Glomerular visceral epithelial cell (primary cell): ENCODE results near the gene STK38.

ENCODE experiments used
- DNase-seq: peaks from one replicate; pipeline ENCODE4 v3.0.0-alpha.2; 2016; ENCODE audit errors: extremely low spot score

Gene STK38

GRCh38 chr6:36523451-36523850 is 23.8 kb downstream of the STK38 start:
- DNase-seq = no peak

GRCh38 chr6:36519352-36519751 is 27.9 kb downstream of the STK38 start:
- DNase-seq = no peak

GRCh38 chr6:36517408-36517807 is 29.9 kb downstream of the STK38 start:
- DNase-seq = no peak

GRCh38 chr6:36516988-36517387 is 30.3 kb downstream of the STK38 start:
- DNase-seq = no peak

GRCh38 chr6:36516559-36516958 is 30.7 kb downstream of the STK38 start:
- no peak for DNase-seq

DNA sequence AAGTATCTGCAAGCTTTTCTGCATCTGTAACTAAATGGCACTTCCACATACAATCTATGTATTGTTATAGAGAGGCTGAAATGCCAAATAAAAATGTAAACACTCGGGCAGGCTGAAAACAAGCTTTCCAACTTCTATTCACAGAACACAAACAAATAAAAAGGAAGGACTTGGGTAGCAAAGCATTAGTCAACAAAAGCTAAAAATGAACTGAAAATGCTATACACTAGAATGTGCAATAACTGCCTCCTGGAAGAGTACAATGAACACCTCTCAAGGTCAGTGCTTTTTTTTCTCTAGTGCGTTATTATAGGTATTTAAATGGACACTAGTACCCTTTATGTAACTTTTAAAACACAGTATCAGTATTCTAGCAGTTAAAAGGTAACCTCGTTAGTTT is 31.4 kb downstream of the STK38 start:
- no peak for DNase-seq

DNA sequence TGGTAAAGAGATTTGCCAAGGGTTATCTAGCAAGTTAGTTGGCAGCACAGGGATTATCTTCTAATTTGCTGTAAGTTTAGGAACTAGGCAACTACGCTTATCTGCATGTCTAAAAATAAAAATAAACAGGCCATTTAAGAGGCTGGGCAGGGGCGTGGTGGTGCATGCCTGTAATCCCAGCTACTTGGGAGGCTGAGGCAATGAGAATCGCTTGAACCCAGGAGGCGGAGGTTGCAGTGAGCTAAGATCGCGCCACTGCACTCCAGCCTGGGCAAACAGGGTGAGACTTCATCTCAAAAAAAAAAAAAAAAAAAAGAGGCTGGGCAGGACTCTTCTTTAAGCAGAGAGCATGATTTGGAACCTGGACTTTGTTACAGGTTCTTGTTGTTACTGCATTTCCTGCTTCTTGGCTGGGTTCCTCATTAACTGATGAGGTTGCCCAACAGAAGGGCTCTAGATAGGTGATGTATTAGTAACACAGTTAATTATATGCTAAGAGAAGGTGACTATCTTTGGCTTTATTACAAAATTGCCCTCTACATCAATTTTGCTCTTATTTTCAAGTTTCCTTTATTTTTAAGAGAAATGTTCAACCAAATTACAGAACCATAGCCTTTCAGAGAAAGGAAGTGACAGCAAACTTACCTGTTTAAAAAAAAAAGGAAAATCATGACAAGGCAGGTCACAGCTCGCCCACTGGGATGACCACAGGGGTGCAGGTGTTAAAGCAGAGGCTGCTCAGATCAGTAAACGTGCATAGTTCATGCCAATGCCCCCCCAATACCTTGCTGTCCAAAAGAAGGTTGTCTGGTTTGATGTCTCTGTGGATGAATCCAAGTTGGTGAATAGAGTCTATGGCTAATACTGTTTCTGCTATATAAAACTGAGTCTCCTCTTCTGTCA is 32.5 kb downstream of the STK38 start:
- no peak for DNase-seq

GRCh38 chr6:36510365-36510764 is 36.9 kb downstream of the STK38 start:
- no peak for DNase-seq

DNA sequence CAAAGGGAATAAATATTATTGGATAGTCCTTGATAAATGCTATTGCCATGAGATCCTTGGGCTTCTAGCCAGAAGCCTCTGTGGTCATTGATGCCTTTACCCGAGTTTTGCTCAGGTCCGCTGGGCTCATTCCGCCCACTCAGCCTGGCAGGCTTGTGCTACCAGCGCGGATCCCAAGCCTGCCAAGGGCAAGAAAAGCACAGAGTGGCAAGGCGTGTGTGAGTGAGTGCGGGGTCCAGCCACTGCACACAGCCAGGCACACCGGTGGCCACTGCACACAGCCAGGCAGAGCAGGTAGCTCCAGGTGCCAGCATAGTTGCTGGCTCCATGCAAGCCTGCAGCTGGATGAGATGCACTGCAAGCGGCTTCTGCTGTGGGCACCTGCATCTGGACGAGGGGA is 38.7 kb downstream of the STK38 start:
- no peak for DNase-seq

GRCh38 chr6:36506611-36507010 is 40.7 kb downstream of the STK38 start:
- no peak for DNase-seq

GRCh38 chr6:36505744-36506534 is 41.3 kb downstream of the STK38 start:
- no peak for DNase-seq

DNA sequence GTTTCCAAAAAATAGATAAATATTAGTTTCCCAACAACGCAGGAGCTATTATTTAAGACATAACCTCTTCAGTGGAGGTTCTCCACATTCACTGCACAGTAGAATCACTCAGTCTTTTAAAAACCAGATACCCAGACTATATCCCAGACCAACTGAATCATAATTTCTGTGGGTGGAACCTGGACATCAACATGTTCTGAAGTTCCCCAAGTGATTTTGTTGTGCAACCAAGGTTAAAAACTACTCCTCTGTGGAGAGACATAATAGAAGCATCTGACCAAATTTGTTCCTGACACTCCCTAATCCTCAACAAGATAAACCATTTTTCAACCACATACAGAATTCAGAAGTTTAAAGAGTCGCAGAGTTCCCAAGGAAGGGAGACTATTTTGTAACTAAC is 42.3 kb downstream of the STK38 start:
- no peak for DNase-seq

GRCh38 chr6:36504181-36504580 is 43.1 kb downstream of the STK38 start:
- DNase-seq = no peak

DNA sequence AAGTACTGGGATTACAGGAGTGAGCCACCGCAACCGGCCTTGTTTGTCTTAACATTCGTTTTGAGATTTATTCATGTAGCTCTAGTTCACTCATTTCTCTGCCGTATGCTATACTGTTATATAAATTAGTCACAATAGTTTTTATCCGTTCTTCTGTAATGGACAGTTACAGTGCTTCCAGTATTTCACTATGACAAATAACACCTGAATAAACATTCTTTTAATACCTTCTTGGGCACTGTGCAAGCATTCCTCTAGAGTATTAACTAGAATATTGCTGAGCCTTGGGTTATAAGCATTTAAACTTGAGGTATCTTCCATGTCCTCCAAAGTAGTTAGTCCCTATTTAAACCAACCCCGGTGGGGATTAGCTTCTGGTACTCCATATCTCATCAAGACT is 45.6 kb downstream of the STK38 start:
- DNase-seq = no peak

- DNase-seq = no peak
These were observed 47.4 kb downstream of the STK38 start for GRCh38 chr6:36499918-36500317.

- no peak for DNase-seq
These were observed 52.2 kb downstream of the STK38 start for GRCh38 chr6:36495086-36495485.

GRCh38 chr6:36493859-36494258 is 53.4 kb downstream of the STK38 start:
- DNase-seq = no peak

DNA sequence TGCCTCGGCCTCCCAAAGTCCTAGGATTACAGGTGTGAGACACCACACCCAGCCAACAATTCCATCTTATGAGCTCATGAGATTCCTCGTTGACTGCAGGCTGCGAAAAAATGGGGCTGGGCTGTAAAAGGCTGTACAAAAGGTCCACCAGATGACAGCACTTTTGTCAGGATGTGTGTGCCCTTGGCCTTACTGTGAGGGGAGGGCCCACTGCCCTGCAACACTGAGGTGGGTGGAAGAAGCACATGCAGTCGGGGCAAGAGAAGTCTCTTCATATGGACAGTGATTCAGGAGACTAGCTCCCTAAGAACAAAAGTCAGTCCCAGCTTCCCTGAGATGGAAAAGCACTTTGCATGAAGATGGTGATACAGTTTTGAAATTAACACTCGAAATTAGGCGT is 54.0 kb downstream of the STK38 start:
- no peak for DNase-seq

GRCh38 chr6:36492621-36493020 is 54.7 kb downstream of the STK38 start:
- DNase-seq = no peak

DNA sequence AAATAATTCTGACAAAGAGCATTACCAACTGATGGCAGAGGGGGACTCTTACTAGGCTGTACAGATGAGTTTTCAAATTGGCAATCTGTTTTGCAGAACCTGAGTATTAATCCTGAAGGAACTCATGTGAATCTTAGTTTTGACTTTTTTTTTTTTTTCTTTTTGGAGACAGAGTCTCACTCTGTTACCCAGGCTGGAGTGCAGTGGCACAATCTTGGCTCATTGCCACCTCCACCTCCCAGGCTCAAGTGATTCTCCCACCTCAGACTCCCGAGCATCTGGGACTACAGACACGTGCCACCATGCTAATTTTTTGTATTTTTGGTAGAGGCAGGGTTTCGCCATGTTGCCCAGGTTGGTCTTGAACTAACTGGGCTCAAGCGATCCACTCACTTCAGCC is 55.2 kb downstream of the STK38 start:
- DNase-seq = no peak

GRCh38 chr6:36491378-36491965 is 55.8 kb downstream of the STK38 start:
- DNase-seq = no peak

GRCh38 chr6:36489426-36489825 is 57.9 kb downstream of the STK38 start:
- no peak for DNase-seq

- no peak for DNase-seq
These were observed 59.1 kb downstream of the STK38 start for GRCh38 chr6:36488221-36488620.
